ENCODE data around the gene ULK4.

The ULK4 gene

DNA sequence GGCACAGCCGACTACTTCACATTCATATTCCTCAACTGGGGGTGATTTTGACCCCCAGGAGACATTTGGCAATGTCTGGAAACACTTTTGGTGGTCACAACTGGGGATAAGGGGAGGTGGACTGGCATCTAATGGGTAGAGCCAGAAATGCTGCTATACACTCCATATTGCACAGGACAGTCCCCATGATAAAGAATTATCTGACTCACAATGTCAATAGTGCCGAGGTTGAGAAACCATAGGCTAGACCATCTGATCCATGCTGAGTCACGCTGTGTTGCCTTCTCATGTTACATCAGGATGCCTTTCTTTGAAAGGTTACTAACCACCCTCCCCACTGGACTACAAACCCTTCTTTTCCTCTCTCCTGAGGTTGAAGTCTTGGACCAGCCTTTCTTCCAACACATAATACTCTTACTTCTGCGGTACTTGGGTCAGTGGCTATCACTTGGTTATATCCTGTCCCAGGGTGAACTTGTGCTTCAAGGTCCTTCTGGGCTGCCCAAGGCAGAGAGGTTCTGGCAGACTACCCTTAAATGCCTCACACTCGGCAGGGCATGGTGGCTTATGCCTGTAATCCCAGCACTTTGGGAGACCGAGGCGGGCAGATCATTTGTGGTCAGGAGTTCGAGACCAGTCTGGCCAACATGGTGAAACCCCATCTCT is 693.8 kb downstream of the ULK4 start:
- Histone ChIP-seq H3K27me3 (ENCODE audit: low read depth, low read length) (no peaks in the 10 kb centered on the region), H3K9me3 (ENCODE audit: insufficient read depth, low read length) (no peaks in the 10 kb centered on the region), H3K79me2 (ENCODE audit: low read length) (no peaks in the 10 kb centered on the region), H3K4me1 (ENCODE audit: low read length) (no peaks in the 10 kb centered on the region), H3K4me3 (ENCODE audit: low read length) (no peak overlapping the region), H2AFZ (ENCODE audit: low read depth, low read length) (no peak overlapping the region), H3K36me3 (replicated peaks; ENCODE audit: low read depth, low read length) (no peaks in the 10 kb centered on the region), H3K9ac (ENCODE audit: low read length) (no peak overlapping the region), H4K20me1 (ENCODE audit: insufficient read depth, low read length) (no peaks in the 10 kb centered on the region), H3K4me2 (ENCODE audit: low read length) (no peak overlapping the region), H3K27ac (ENCODE audit: low read length) (no peak overlapping the region)
- TF ChIP-seq, protein P1, sequence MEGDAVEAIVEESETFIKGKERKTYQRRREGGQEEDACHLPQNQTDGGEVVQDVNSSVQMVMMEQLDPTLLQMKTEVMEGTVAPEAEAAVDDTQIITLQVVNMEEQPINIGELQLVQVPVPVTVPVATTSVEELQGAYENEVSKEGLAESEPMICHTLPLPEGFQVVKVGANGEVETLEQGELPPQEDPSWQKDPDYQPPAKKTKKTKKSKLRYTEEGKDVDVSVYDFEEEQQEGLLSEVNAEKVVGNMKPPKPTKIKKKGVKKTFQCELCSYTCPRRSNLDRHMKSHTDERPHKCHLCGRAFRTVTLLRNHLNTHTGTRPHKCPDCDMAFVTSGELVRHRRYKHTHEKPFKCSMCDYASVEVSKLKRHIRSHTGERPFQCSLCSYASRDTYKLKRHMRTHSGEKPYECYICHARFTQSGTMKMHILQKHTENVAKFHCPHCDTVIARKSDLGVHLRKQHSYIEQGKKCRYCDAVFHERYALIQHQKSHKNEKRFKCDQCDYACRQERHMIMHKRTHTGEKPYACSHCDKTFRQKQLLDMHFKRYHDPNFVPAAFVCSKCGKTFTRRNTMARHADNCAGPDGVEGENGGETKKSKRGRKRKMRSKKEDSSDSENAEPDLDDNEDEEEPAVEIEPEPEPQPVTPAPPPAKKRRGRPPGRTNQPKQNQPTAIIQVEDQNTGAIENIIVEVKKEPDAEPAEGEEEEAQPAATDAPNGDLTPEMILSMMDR (IDR thresholded peaks at IDR 0.05; ENCODE audit: low read depth, low read length), result no peak
- TF ChIP-seq EZH2phosphoT487 (IDR thresholded peaks at IDR 0.05; ENCODE audit: low read depth), result no peak

DNA sequence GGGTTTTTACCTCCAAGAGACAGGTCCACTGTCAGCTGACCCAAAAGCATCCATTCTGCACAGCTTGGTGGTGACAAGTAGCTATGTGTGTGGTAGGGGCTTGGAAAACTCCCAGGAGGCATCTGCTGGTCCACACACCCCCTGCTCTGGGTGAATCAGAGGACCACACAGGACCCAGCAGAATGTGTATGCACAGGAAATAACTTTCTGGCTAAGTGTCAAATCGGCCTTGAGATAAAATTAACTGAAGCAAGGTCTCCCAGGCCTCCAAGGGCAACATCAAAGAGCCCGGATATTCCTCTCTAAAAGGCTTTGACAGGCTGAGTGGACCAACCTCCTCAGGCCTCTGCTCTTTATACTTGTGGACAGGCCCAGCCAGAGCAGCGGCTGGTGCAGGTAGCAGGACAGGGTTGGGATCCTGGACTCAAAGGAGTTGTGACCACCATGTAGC is 696.1 kb downstream of the ULK4 start:
- H3K9me3 ChIP-seq (ENCODE audit: insufficient read depth, low read length), result no peaks in the 10 kb centered on the region
- no peak overlapping the region for H3K9ac ChIP-seq (ENCODE audit: low read length)
- no peaks in the 10 kb centered on the region for H4K20me1 ChIP-seq (ENCODE audit: insufficient read depth, low read length)
- H3K27me3 ChIP-seq (ENCODE audit: low read depth, low read length), result no peaks in the 10 kb centered on the region
- H3K4me3 ChIP-seq (ENCODE audit: low read length), result no peak overlapping the region
- H3K79me2 ChIP-seq (ENCODE audit: low read length), result no peaks in the 10 kb centered on the region
- TF ChIP-seq, protein P1 (IDR thresholded peaks at IDR 0.05; ENCODE audit: low read depth, low read length), result no peak
- TF ChIP-seq EZH2phosphoT487 (IDR thresholded peaks at IDR 0.05; ENCODE audit: low read depth), result no peak
- no peak overlapping the region for H3K27ac ChIP-seq (ENCODE audit: low read length)
- no peak overlapping the region for H3K4me2 ChIP-seq (ENCODE audit: low read length)
- H2AFZ ChIP-seq (ENCODE audit: low read depth, low read length), result no peak overlapping the region
- H3K4me1 ChIP-seq (ENCODE audit: low read length), result no peaks in the 10 kb centered on the region
- H3K36me3 ChIP-seq (replicated peaks; ENCODE audit: low read depth, low read length), result no peaks in the 10 kb centered on the region

DNA sequence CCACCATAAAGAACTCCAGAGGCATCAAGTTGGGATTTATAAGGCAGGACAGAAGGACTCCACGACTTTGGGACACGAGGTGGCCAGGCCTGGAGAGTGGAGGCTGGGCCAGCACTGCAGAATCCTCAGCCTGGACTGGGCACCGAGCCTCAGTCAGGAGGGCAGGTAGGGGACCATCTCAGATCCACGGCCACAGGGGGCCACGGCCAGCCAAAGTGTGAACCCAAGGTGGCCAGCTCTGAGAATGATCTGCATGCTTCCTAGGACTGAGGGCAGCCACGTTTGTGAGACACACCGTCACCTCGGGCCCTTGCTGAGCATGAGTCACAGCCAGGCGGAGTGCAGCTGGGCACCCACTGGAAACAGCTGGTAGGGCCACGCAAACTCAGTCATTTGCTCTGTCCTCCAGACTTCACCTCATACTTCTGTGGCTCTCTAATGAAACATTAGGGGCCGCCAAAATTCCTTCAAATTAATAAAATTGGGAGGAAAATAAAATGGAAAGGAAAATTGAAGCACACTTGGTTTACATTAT is 696.8 kb downstream of the ULK4 start:
- no peak for TF ChIP-seq EZH2phosphoT487 (IDR thresholded peaks at IDR 0.05; ENCODE audit: low read depth)
- TF ChIP-seq, protein P1 (IDR thresholded peaks at IDR 0.05; ENCODE audit: low read depth, low read length), result no peak
- Histone ChIP-seq H3K36me3 (replicated peaks; ENCODE audit: low read depth, low read length) (no peaks in the 10 kb centered on the region), H2AFZ (ENCODE audit: low read depth, low read length) (no peak overlapping the region), H4K20me1 (ENCODE audit: insufficient read depth, low read length) (no peaks in the 10 kb centered on the region), H3K9ac (ENCODE audit: low read length) (no peak overlapping the region), H3K4me1 (ENCODE audit: low read length) (no peaks in the 10 kb centered on the region), H3K79me2 (ENCODE audit: low read length) (no peaks in the 10 kb centered on the region), H3K4me3 (ENCODE audit: low read length) (no peak overlapping the region), H3K9me3 (ENCODE audit: insufficient read depth, low read length) (no peaks in the 10 kb centered on the region), H3K27ac (ENCODE audit: low read length) (no peak overlapping the region), H3K4me2 (ENCODE audit: low read length) (no peak overlapping the region), H3K27me3 (ENCODE audit: low read depth, low read length) (no peaks in the 10 kb centered on the region)

DNA sequence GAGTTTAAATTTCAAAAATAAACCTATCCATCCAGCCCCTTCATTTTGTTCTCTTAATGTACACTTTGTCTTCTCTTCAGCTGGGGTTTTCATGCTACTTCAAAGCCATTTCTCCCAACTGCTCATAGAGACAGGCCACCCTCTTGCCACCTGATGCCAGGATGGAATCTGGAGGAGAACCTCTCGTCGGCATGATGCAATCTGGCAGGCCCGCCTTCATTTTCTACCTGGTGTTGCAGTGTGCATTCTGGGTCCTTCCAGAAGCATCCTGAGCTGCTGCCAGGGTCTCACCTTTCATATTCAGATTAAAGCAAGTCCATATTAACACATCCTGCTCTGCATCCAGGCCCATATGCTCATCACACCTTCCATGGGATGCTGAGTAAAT is 701.8 kb downstream of the ULK4 start:
- H3K9me3 ChIP-seq (ENCODE audit: insufficient read depth, low read length), result no peaks in the 10 kb centered on the region
- H3K79me2 ChIP-seq (ENCODE audit: low read length), result no peaks in the 10 kb centered on the region
- TF ChIP-seq, protein P1 (IDR thresholded peaks at IDR 0.05; ENCODE audit: low read depth, low read length), result no peak
- TF ChIP-seq EZH2phosphoT487 (IDR thresholded peaks at IDR 0.05; ENCODE audit: low read depth), result no peak
- H3K4me2 ChIP-seq (ENCODE audit: low read length), result no peak overlapping the region
- H3K4me3 ChIP-seq (ENCODE audit: low read length), result no peak overlapping the region
- H3K4me1 ChIP-seq (ENCODE audit: low read length), result no peaks in the 10 kb centered on the region
- no peaks in the 10 kb centered on the region for H4K20me1 ChIP-seq (ENCODE audit: insufficient read depth, low read length)
- no peak overlapping the region for H3K9ac ChIP-seq (ENCODE audit: low read length)
- H3K36me3 ChIP-seq (replicated peaks; ENCODE audit: low read depth, low read length), result no peaks in the 10 kb centered on the region
- H3K27me3 ChIP-seq (ENCODE audit: low read depth, low read length), result no peaks in the 10 kb centered on the region
- no peak overlapping the region for H2AFZ ChIP-seq (ENCODE audit: low read depth, low read length)
- H3K27ac ChIP-seq (ENCODE audit: low read length), result no peak overlapping the region

All from OCI-LY3 (cell line).